GM21576 (cell line): Measurements from ENCODE around the gene APOL2.
"Not testable (repeated sequence)": the region's sequence is repeated elsewhere in the genome, so short reads cannot be mapped to it uniquely, and the experiment has no call there.

Source experiments
- ATAC-seq: cut with Tn5 transposase; IDR thresholded peaks from one replicate; pipeline ENCODE4 v1.9.1; 2021; ENCODE audit warnings: mild to moderate bottlenecking, moderate library complexity; ENCODE audit not compliant: unreplicated experiment

The APOL2 gene

DNA sequence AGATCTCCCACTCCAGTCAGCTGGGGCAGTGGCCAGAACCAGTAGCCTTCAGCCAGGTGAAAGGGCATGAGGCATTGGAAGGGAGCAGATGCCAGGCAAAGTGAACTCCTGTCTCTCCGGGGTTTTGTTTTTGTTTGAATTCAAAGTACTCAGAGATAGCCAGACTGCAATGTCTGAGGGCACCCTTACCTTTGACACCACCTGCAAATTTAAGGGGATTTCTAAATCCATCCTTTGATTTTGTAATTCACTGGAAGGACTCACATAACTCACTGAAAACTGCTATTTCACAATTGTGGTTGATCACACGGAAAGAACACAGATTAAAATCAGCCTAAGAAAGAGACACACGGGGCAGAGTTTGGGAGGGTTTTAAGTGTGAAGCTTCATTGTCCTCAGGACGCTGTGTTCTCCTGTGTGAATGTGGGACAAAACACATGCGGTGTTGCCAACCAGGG lies 23.9 kb upstream of the APOL2 start:
- not testable (repeated sequence) for ATAC-seq

GRCh38 chr22:36262307-36262706 lies 23.0 kb upstream of the APOL2 start:
- ATAC-seq: not testable (repeated sequence)

GRCh38 chr22:36261675-36262074 lies 22.3 kb upstream of the APOL2 start:
- ATAC-seq: not testable (repeated sequence)

- no peak for ATAC-seq
Observed at GRCh38 chr22:36259615-36260300, 20.4 kb upstream of the APOL2 start.

DNA sequence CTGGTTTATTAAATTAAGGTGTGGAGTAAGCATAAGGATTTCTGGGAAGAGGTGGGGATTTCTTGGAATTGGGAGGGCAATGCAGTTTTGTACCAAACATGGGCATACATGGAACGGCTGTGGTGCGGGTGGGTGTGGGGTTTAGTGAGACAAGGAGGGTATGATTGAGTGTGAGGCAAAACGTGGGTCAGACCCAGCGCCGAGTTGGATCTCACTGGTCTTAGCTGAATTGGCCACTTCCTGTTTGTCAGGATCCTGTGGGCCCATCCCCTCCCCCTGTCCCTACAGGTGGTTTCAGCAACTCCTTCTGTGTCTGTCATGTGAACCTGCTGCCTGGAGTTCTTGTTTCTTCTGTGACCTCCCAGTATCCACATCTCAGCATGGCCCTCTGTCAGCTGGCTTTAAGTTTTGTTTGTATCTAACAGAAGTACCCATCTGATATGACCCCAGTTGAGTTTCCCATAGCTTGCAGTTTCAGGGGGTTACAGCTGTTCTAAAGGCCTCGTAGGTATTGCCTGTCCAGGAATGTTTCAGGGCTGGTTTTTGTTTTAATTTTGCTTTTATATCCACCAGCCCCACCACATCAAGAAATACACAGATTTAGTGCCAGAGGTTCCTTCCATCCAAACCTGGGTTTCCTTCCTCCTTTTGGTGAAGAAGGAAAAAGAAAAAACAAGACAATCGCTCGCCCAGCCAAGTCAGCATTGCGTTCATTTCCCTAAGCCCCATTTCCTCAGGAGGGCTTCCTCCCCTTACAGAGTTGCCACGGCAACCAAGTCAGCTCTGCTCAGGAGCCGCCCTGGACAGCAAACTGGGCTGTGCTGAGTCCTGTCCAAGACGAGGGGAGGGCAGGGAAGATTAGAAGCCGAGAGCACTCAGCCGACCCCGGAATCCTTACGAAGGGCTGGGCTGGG lies 19.6 kb upstream of the APOL2 start:
- ATAC-seq: no peak

DNA sequence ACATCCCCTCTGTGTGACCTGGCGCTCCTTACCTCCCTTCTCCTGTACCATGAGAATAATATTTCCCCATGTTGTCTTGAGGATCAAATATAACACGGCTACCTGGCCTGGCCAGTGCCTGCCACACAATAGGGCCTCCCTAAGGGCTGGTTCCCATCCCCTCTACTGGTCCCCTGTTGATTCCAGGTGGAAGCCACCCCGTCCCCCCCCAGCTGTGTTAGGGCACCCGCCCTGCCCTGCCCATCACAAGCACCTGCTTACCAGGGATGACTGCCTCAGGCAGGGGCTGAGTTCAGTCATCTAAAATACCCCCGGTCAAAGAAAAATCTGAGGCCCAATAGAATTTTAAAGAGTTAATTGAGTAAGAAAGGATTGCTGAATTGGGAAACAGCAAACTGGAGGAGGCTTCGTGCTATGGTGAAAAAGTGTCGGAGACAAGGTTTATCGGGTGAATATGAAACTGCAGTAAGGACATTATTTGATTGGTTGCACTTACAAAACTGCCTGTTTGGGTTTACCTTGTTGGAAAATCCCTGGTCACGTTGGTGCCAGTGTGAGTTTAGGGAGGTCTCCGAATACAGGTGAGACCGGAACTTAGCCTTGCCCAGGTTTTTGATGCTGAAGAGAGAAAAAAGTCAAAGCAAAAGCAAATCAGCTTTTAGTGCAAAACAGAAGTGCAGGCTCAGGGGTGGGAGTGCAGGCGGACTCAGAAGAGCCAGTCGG lies 18.8 kb upstream of the APOL2 start:
- ATAC-seq: no peak

- no peak for ATAC-seq
Observed at GRCh38 chr22:36257308-36257707, 18.0 kb upstream of the APOL2 start.

- no peak for ATAC-seq
Observed at GRCh38 chr22:36256478-36256877, 17.2 kb upstream of the APOL2 start.

GRCh38 chr22:36255572-36255971 lies 16.2 kb upstream of the APOL2 start:
- not testable (repeated sequence) for ATAC-seq

GRCh38 chr22:36253523-36254490 lies 14.5 kb upstream of the APOL2 start:
- no peak for ATAC-seq

DNA sequence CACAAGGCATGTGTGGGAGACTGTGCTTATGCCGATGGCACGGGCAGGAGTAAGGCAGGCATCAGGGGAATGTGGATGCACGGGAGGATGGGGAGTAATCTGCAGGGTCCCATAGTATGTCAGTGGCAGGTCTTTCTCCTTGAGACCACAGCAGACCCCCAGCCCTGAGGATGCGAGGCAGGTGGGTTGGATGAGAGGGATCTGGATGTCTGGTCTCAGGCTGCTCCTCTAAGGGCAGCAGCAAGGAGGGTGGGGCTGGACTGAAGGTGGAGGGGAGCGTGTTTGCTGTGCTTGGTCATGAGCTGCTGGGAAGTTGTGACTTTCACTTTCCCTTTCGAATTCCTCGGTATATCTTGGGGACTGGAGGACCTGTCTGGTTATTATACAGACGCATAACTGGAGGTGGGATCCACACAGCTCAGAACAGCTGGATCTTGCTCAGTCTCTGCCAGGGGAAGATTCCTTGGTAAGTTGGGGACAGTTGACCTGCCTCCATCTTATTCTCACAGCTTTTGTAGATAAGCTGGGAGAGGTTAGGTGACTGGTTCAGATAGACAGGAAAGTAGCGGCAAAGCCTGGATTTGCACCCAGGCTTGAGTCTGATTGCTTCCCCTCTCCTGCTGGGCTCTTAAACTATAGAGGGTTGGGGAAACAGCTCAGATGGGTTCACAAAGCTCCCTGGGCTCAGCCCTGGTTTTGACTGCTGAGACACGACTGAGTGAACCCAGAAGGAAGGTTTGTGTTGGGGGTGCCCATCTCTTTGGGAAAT lies 13.6 kb upstream of the APOL2 start, which contains the start of gene APOL1:
APOL1 (plus strand) TSS at position 380 of the 769 bp plus-strand sequence. CDS start 1,823 bp downstream, outside the sequence.
- peak; percentile 60 for ATAC-seq

- not testable (repeated sequence) for ATAC-seq
Observed at GRCh38 chr22:36251979-36252608, 12.8 kb upstream of the APOL2 start.

DNA sequence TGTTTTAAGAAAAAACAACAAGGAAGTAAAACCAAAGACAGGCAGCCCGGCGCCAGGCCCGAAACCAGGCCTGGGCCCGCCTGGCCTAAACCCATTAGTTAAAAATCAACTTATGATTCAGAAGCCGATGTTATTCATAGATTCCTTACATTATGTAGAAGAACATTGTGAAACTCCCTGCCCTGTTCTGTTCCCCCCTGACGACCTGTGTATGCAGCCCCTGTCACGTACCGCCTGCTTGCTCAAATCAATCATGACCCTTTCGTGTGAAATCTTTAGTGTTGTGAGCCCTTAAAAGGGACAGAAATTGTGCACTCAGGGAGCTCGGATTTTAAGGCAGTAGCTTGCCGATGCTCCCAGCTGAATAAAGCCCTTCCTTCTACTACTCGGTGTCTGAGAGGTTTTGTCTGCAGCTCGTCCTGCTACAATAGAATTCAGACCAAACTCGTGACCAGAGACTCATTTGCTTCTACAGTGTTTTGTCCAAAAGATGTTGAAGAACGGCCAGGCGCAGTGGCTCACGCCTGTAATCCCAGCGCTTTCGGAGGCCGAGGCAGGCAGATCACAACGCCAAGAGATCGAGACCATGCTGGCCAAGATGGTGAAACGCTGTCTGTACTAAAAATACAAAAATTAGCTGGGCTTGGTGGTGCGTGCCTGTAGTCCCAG lies 11.1 kb upstream of the APOL2 start:
- ATAC-seq: not testable (repeated sequence)

DNA sequence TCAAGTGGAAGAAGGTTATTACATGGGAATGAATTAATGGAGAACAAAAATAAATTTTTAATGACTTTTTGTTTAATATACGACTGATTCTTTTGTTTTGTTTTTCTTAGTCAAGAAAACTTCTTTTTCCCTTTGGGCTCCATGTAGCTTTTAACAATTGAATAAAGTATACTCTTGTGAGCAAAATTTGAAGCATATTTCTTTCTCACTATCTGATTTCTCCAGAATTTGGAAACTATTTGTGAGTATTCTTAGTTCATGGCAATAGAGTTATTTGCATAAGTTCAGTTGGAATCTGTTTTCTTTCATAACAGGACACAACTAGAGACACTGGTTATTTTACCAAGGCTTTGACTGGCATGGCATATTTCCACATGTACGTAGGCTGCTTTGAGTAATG lies 9.8 kb upstream of the APOL2 start:
- ATAC-seq: no peak

GRCh38 chr22:36247955-36248354 lies 8.6 kb upstream of the APOL2 start:
- no peak for ATAC-seq

DNA sequence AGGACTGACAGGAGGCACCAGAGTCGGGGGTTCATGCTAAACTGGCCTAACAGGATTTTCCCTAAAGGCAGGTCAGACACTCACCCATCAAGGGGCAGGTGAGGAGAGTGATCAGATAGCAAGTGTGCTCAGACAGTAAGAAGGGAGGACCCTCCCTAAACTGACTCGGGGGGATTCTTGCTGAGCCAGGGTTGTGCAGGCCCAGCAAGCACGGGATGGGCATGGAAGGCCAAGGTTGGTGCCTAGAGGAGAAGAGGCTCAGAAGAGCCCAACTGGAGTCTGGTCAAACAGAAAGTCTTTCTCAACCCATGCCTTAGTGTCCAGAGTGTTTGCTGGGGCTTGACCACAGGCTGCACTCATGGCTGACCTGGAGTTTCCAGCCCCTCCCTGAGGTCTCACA lies 7.4 kb upstream of the APOL2 start:
- ATAC-seq: no peak

GRCh38 chr22:36245805-36246356 lies 6.6 kb upstream of the APOL2 start:
- no peak for ATAC-seq
